Epithelial cell of proximal tubule (primary cell): ENCODE data around the gene DDX23. TPM values are rescaled to one million over a fixed set of nuclear protein-coding genes. Genes with fewer than 3 reads are reported as not detected.

ENCODE experiments used
- DNase-seq: peaks from one replicate; pipeline ENCODE4 v3.0.0-alpha.2; 2011; ENCODE audit warnings: low read depth
- H3K4me3 ChIP-seq: 2 replicates; pipeline ENCODE4 v1.5.1; 2011; ENCODE audit warnings: low read depth, mild to moderate bottlenecking, low read length
- total RNA-seq: library from RNA; depleted of rRNA; stranded (reverse); fragments of >200 nt; gene quantifications from 2 replicates; pipeline ENCODE4 v1.2.3, GENCODE V29; 2015
- TF ChIP-seq, protein P1 (sequence below): conservative IDR thresholded peaks from 2 replicates; pipeline ENCODE4 v1.5.1; 2012; ENCODE audit warnings: low read depth, mild to moderate bottlenecking, low read length

DDX23 gene
- total RNA-seq, 1 donor from 2014 or later = 84.0 TPM

DNA sequence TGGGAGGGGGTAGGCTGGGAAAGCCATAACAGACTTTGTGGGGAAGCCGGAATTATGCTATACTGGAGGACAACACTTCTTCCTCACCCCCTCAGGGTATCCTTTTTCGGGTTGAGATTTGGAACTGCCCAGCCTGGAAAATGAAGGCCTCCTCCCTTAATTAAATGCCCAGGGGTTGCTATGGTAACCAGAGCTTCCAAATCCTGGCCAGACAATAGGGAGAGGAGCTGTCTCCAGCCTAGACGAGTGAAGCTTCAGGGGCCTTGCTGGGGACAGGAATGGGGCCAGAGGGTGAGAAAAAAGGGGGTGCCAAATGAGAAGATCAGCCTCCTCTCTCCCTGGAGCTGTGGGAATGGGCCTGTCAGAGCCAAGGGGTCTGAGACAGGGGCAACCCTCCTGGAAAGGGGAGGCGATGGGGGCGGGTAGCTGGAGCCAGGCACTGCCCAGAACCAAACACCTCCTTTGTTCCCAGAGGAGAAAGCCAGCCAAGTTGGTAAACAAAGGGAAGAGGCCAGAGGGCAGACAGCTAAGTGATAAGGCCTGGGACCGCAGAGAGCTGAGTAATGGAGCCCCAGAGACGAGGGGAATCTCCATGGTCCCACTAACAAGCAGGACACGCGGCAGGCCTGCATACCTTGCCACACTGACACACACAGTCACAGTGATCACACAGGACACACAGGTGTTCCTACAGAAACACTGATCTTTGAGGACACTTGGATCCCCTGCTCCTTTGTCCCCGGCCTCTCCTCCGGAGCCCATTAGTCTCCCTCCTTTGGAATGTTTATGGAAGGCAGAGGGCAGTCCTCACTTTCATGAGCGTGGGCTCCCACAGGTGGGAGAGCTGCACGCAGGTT, 31.6 kb upstream of the DDX23 start:
- TF ChIP-seq, protein P1, sequence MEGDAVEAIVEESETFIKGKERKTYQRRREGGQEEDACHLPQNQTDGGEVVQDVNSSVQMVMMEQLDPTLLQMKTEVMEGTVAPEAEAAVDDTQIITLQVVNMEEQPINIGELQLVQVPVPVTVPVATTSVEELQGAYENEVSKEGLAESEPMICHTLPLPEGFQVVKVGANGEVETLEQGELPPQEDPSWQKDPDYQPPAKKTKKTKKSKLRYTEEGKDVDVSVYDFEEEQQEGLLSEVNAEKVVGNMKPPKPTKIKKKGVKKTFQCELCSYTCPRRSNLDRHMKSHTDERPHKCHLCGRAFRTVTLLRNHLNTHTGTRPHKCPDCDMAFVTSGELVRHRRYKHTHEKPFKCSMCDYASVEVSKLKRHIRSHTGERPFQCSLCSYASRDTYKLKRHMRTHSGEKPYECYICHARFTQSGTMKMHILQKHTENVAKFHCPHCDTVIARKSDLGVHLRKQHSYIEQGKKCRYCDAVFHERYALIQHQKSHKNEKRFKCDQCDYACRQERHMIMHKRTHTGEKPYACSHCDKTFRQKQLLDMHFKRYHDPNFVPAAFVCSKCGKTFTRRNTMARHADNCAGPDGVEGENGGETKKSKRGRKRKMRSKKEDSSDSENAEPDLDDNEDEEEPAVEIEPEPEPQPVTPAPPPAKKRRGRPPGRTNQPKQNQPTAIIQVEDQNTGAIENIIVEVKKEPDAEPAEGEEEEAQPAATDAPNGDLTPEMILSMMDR = no peak
- no peak for DNase-seq
- H3K4me3 ChIP-seq = no peak overlapping the region

DNA sequence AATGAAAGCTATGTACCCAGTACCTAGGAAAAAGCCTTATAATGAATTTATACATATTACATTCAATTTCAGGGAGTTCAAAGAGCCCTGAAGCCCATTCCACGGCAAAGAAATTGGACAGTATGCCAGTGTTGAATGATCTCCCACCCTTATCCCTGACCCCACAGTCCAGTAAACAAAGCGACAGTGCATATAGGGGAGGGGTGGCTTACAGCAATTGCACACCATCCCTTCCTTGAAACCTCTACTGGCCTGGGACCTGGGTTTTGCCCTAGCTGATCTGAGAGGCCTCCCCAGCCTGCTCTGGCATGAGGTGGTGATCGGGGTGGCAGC, 31.0 kb upstream of the DDX23 start:
- TF ChIP-seq, protein P1 = no peak
- H3K4me3 ChIP-seq = no peak overlapping the region

DNA sequence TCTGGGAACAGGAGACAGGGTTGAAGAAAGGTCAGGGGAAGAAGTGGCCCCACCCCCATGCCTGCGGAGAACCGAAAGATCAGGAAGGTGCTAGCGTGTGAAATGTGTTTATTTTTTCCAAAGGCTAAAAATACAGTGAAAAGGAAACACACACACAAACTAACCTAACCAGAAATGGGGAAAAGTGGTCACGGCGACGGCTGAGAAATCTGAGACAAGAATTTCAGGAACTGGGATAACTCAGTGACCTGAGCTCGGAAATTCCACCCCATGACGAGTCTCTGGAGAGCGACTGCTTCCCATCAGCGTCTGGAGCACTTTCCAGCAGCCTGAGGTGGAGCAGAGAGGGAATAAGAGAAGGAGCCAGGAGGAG, 30.3 kb upstream of the DDX23 start:
- DNase-seq = no peak
- TF ChIP-seq, protein P1 = no peak
- peak overlapping the region; percentile 25 for H3K4me3 ChIP-seq

More for the DNA sequence above, 31.0 kb upstream of the DDX23 start:
- DNase-seq = no peak

DNA sequence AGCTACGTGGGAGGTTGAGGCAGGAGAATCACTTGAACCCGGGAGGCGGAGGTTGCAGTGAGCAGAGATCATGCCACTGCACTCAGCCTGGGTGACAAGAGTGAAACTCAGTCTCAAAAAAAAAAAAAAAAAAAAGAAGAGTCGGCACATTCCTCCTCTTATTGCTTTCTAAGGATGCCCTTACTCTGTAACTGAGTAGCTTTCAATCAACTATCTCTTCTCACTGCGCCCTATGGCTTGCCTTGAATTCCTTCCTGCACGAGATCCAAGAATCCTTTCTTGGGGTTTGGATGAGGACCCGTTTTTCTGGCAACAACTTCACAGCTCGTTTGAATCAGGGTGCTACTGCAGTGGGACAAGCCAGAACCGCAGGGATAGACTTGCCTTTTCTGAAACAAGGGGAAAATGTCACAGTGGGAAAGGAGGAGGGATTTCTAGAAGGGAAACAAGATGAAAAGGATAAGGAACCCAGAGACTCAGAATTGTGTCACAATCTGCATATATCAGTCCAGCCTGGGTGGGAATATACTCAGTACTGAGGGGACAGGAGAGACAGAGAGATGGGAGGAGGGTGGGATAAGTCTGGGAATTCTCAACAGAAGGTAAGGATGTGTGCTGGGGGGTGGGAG, 29.8 kb upstream of the DDX23 start:
- TF ChIP-seq, protein P1 = no peak
- DNase-seq = no peak
- peak overlapping the region; percentile 25 for H3K4me3 ChIP-seq

DNA sequence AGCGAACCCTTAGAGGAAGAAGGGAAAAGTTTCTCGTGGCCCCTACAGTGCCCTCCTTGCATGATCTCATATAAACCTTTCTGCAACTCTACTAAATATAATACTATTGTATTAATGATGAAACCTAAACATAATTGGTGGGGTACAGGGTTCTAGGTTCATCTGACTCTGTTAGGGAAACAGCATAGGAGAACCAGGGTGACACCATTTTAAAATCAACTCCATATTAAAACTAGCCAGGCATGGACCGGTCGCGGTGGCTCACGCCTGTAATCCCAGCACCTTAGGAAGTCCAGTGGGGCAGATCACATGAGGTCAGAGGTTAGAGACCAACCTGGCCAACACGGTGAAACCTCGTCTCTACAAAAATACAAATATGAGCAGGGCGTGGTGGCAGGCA, 28.7 kb upstream of the DDX23 start:
- TF ChIP-seq, protein P1 = no peak
- DNase-seq = no peak
- H3K4me3 ChIP-seq = no peak overlapping the region

DNA sequence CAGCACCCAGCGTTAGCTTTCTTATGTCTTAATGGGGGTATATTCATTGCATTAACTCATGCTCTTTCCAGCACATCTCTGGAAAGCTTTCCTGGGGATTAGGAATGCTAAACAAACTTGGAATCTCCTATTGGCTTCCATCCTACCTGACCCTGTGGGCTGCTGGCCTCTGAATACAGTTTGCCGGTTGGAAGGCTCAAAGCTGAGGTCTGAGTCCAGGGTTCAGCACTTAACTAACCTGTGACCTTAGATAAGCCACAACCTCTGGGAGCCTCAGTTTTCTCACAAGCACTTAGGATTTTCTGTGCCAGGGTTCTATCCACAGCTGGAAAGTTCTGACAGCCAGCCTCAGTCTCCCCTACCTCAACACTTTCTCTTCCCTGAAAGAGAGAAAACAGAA, 26.6 kb upstream of the DDX23 start:
- no peak for DNase-seq
- TF ChIP-seq, protein P1 = no peak
- no peak overlapping the region for H3K4me3 ChIP-seq
